Sigmoid colon (tissue), 3 donors: ENCODE results near the gene MARCHF6.

ENCODE experiments used
- CTCF ChIP-seq, 4 experiments: fragments of 450-650 bp in 3 of 4; fragments of 200-600 bp in 1 of 4; IDR thresholded peaks; one replicate each; pipeline ENCODE4 v1.5.1; 2016 to 2019; ENCODE audit warnings: antibody characterized with exemption in 4 of 4, mild to moderate bottlenecking in 3 of 4, moderate library complexity in 2 of 4
- POLR2A ChIP-seq, 2 donors: fragments of 450-650 bp; IDR thresholded peaks; one replicate each; pipeline ENCODE4 v1.6.1; 2016; ENCODE audit warnings: antibody characterized with exemption in 2 of 2, mild to moderate bottlenecking in 2 of 2, moderate library complexity in 2 of 2

- TF ChIP-seq POLR2A (IDR thresholded peaks at IDR 0.05), result no peak
- TF ChIP-seq CTCF (IDR thresholded peaks at IDR 0.05), result no peak
Measured at GRCh38 chr5:10365782-10366181, 12.3 kb downstream of the MARCHF6 start.
